GM06990 (cell line): ENCODE data around the gene CCDC136.

Experiments
- DNase-seq: peaks from one replicate; pipeline ENCODE4 v3.0.0-alpha.2; 2011; ENCODE audit not compliant: insufficient read length; ENCODE audit errors: extremely low read depth
- H3K27me3 ChIP-seq: replicated peaks from 2 replicates; pipeline ENCODE4 v1.6.0; 2011; ENCODE audit warnings: low read length; ENCODE audit not compliant: control insufficient read depth, insufficient read depth
- H3K36me3 ChIP-seq: 2 replicates; pipeline ENCODE4 v1.5.1; 2011; ENCODE audit warnings: low read length; ENCODE audit not compliant: control insufficient read depth, insufficient read depth
- H3K4me3 ChIP-seq: replicated peaks from 2 replicates; pipeline ENCODE4 v1.5.1; 2011; ENCODE audit warnings: low read depth, mild to moderate bottlenecking, control low read depth, low read length
- CTCF ChIP-seq: IDR thresholded peaks from 2 replicates; pipeline ENCODE4 v1.5.1; 2011; ENCODE audit warnings: low read length, control low read depth, mild to moderate bottlenecking, inconsistent platforms; ENCODE audit not compliant: insufficient read depth, poor library complexity, severe bottlenecking

CCDC136 gene

GRCh38 chr7:128747327-128748079 is 44.3 kb upstream of the CCDC136 start:
- TF ChIP-seq CTCF: no peak
- H3K4me3 ChIP-seq: no peak overlapping the region
- H3K27me3 ChIP-seq: no peaks in the 10 kb centered on the region
- DNase-seq: no peak
- H3K36me3 ChIP-seq: peaks cover 4% of the 10 kb centered on the region

GRCh38 chr7:128752251-128752650 is 39.5 kb upstream of the CCDC136 start:
- H3K27me3 ChIP-seq: no peaks in the 10 kb centered on the region
- DNase-seq: no peak

GRCh38 chr7:128755075-128755818 is 36.5 kb upstream of the CCDC136 start:
- DNase-seq: no peak
- Histone ChIP-seq H3K36me3 (peaks cover 15% of the 10 kb centered on the region), H3K4me3 (no peak overlapping the region), H3K27me3 (no peaks in the 10 kb centered on the region)
- TF ChIP-seq CTCF: no peak

More at GRCh38 chr7:128752251-128752650, 39.5 kb upstream of the CCDC136 start:
- Histone ChIP-seq H3K4me3 (no peak overlapping the region), H3K36me3 (peaks cover 12% of the 10 kb centered on the region)
- TF ChIP-seq CTCF: no peak

GRCh38 chr7:128755819-128756476 is 35.8 kb upstream of the CCDC136 start:
- Histone ChIP-seq H3K36me3 (peaks cover 16% of the 10 kb centered on the region), H3K27me3 (no peaks in the 10 kb centered on the region), H3K4me3 (no peak overlapping the region)
- DNase-seq: no peak
- TF ChIP-seq CTCF: no peak

- no peak overlapping the region for H3K4me3 ChIP-seq
- TF ChIP-seq CTCF: no peak
- H3K36me3 ChIP-seq: peaks cover 18% of the 10 kb centered on the region
- no peak for DNase-seq
- no peaks in the 10 kb centered on the region for H3K27me3 ChIP-seq
These were observed 34.6 kb upstream of the CCDC136 start for GRCh38 chr7:128757203-128757602.
